ENCODE results near the gene ARMC3.

The ARMC3 gene

GRCh38 chr10:22999942-23000341 lies 72.1 kb downstream of the ARMC3 start:
- H3K4me1 ChIP-seq, result peaks cover 3% of the 10 kb centered on the region; the same call in 1 of the 2 replicates
- DNase-seq, result no peak

GRCh38 chr10:23001901-23002516 lies 74.2 kb downstream of the ARMC3 start:
- no peaks in the 10 kb centered on the region for H3K36me3 ChIP-seq
- H3K9me3 ChIP-seq, result no peaks in the 10 kb centered on the region
- no peak overlapping the region for H3K4me3 ChIP-seq (ENCODE audit: low read depth, low read length)
- TF ChIP-seq CTCF (IDR thresholded peaks at IDR 0.05; ENCODE audit: low read depth, low read length), result no peak
- H3K4me1 ChIP-seq, result peaks cover 3% of the 10 kb centered on the region; the same call in 1 of the 2 replicates
- no peak for DNase-seq
- no peaks in the 10 kb centered on the region for H3K27me3 ChIP-seq

More at GRCh38 chr10:22999942-23000341, 72.1 kb downstream of the ARMC3 start:
- Histone ChIP-seq H3K4me3 (ENCODE audit: low read depth, low read length) (no peak overlapping the region), H3K36me3 (no peaks in the 10 kb centered on the region), H3K9me3 (no peaks in the 10 kb centered on the region), H3K27me3 (no peaks in the 10 kb centered on the region)
- no peak for TF ChIP-seq CTCF (IDR thresholded peaks at IDR 0.05; ENCODE audit: low read depth, low read length)

GRCh38 chr10:23005150-23005549 lies 77.3 kb downstream of the ARMC3 start:
- TF ChIP-seq CTCF (IDR thresholded peaks at IDR 0.05; ENCODE audit: low read depth, low read length), result no peak
- no peaks in the 10 kb centered on the region for H3K27me3 ChIP-seq
- no peak for DNase-seq
- H3K9me3 ChIP-seq, result no peaks in the 10 kb centered on the region
- no peaks in the 10 kb centered on the region for H3K36me3 ChIP-seq
- H3K4me1 ChIP-seq, result peaks cover 3% of the 10 kb centered on the region; the same call in 1 of the 2 replicates
- no peak overlapping the region for H3K4me3 ChIP-seq (ENCODE audit: low read depth, low read length)

GRCh38 chr10:23013581-23014335 lies 85.9 kb downstream of the ARMC3 start:
- no peak for TF ChIP-seq CTCF (IDR thresholded peaks at IDR 0.05; ENCODE audit: low read depth, low read length)
- Histone ChIP-seq H3K27me3 (no peaks in the 10 kb centered on the region), H3K36me3 (no peaks in the 10 kb centered on the region), H3K9me3 (no peaks in the 10 kb centered on the region), H3K4me1 (no peaks in the 10 kb centered on the region), H3K4me3 (ENCODE audit: low read depth, low read length) (no peak overlapping the region)
- DNase-seq, result no peak

- Histone ChIP-seq H3K36me3 (no peaks in the 10 kb centered on the region), H3K4me3 (ENCODE audit: low read depth, low read length) (no peak overlapping the region), H3K27me3 (no peaks in the 10 kb centered on the region), H3K4me1 (no peaks in the 10 kb centered on the region), H3K9me3 (no peaks in the 10 kb centered on the region)
- no peak for TF ChIP-seq CTCF (IDR thresholded peaks at IDR 0.05; ENCODE audit: low read depth, low read length)
- DNase-seq, result no peak
These were observed 87.3 kb downstream of the ARMC3 start for GRCh38 chr10:23015021-23015707.

All from BE2C (cell line).